Panc1 (cell line): ENCODE data around the gene BTRC. TPM values are rescaled to one million over a fixed set of nuclear protein-coding genes. Genes with fewer than 3 reads are reported as not detected.

Experiments
- ATAC-seq: fragments of 200-7000 bp; cut with Tn5 transposase; 2 replicates; pipeline ENCODE4 v1.9.1; 2020; ENCODE audit warnings: mild to moderate bottlenecking, moderate library complexity
- BruUV-seq: library from RNA; stranded (reverse); fragments of 400-500 nt; replicated peaks from 2 replicates; lab custom pipeline; 2021; lab: Mats Ljungman, UMichigan
- CTCF ChIA-PET: fragments of 300-600 bp; sonication (Branson Sonifier 250); formaldehyde crosslinking; loops from one replicate; lab custom pipeline; 2022; ENCODE audit warnings: antibody characterized with exemption; lab: Charles Lee
- POLR2A ChIA-PET: fragments of 300-600 bp; sonication (Branson Sonifier 250); formaldehyde crosslinking; loops from one replicate; lab custom pipeline; 2022; ENCODE audit warnings: antibody characterized with exemption; lab: Charles Lee
- DNase-seq: peaks from one replicate; pipeline ENCODE4 v3.0.0-alpha.2; 2010; ENCODE audit warnings: low read depth, low spot score
- H3K27ac ChIP-seq: 2 replicates; pipeline ENCODE4 v1.5.1; 2011; ENCODE audit warnings: mild to moderate bottlenecking, low read length, inconsistent platforms
- H3K27me3 ChIP-seq: fragments of 200-500 bp; sonication (Bioruptor generic); 2 replicates; pipeline ENCODE4 v1.6.0; 2014; ENCODE audit warnings: low read length, inconsistent platforms; ENCODE audit not compliant: control insufficient read depth, insufficient read depth
- H3K36me3 ChIP-seq: fragments of 200-500 bp; sonication (Bioruptor generic); 2 replicates; pipeline ENCODE4 v1.5.1; 2014; ENCODE audit warnings: inconsistent platforms, mild to moderate bottlenecking, low read length, moderate library complexity; ENCODE audit not compliant: control insufficient read depth, insufficient read depth
- H3K4me1 ChIP-seq: 2 replicates; pipeline ENCODE4 v1.5.1; 2011; ENCODE audit warnings: inconsistent platforms, mild to moderate bottlenecking, low read length, moderate library complexity; ENCODE audit not compliant: control insufficient read depth, insufficient read depth
- H3K4me3 ChIP-seq, 2 experiments: 2 replicates each; pipeline ENCODE4 v1.5.1; 2011 to 2012; ENCODE audit warnings: low read depth in 2 of 2, low read length in 2 of 2, mild to moderate bottlenecking in 2 of 2, inconsistent platforms in 1 of 2, moderate library complexity in 1 of 2
- H3K9me3 ChIP-seq: fragments of 200-500 bp; sonication (Bioruptor generic); 2 replicates; pipeline ENCODE4 v1.5.1; 2014; ENCODE audit warnings: low read depth, mild to moderate bottlenecking, inconsistent platforms, low read length, moderate library complexity; ENCODE audit not compliant: control insufficient read depth, insufficient read depth
- CTCF ChIP-seq: fragments of 450-650 bp; IDR thresholded peaks from 2 replicates; pipeline ENCODE4 v1.5.1; 2017; ENCODE audit warnings: mild to moderate bottlenecking
- POLR2AphosphoS5 ChIP-seq: IDR thresholded peaks from 2 replicates; pipeline ENCODE4 v1.6.1; 2012; ENCODE audit warnings: mild to moderate bottlenecking, low read depth, low read length, moderate library complexity
- REST ChIP-seq, 2 experiments: IDR thresholded peaks; 2 replicates each; pipeline ENCODE4 v1.6.1; 2011 to 2012; ENCODE audit warnings: low read depth in 2 of 2, control low read depth in 1 of 2, low read length in 1 of 2, mild to moderate bottlenecking in 1 of 2, moderate library complexity in 1 of 2; ENCODE audit not compliant: insufficient read depth in 1 of 2
- SIN3A ChIP-seq: IDR thresholded peaks from 2 replicates; pipeline ENCODE4 v1.6.1; 2012; ENCODE audit warnings: low read depth, mild to moderate bottlenecking, low read length, moderate library complexity, borderline replicate concordance; ENCODE audit not compliant: insufficient read depth
- TCF7L2 ChIP-seq: IDR thresholded peaks from 2 replicates; pipeline ENCODE4 v1.6.1; 2011; ENCODE audit warnings: mild to moderate bottlenecking, low read depth, low read length, inconsistent platforms
- in situ Hi-C: cut with HindIII; loops from 2 replicates; pipeline ENCODE4 v1.10.0; 2016; ENCODE audit warnings: low sequenced_read_pairs, low pct_unique_long_range_greater_than_20kb
- intact Hi-C: fragments of 100-400 bp; cut with micrococcal nuclease; formaldehyde crosslinking; loops from one replicate; pipeline ENCODE4 v1.10.0; 2022; ENCODE audit not compliant: unreplicated experiment
- total RNA-seq: library from RNA; stranded (reverse); gene quantifications from one replicate; pipeline ENCODE4 v1.2.1, GENCODE V29; 2021; ENCODE audit not compliant: unreplicated experiment

The BTRC gene
- total RNA-seq, 1 experiment from 2014 or later: 22.1 TPM

GRCh38 chr10:101411598-101411997 is 57.6 kb downstream of the BTRC start:
- POLR2A ChIA-PET: no interaction called here
- H3K27me3 ChIP-seq: no peaks in the 10 kb centered on the region
- BruUV-seq: no TSS peak
- TF ChIP-seq TCF7L2 (no peak), REST (IDR thresholded peaks at IDR 0.05; ENCODE audit: insufficient read depth in 1 of 2, low read depth in 2 of 2, low read length in 1 of 2) (no peak), CTCF (no peak), SIN3A (no peak), POLR2AphosphoS5 (no peak)
- in situ Hi-C loops: no loop called here
- H3K36me3 ChIP-seq: no peaks in the 10 kb centered on the region
- H3K27ac ChIP-seq: no peak overlapping the region
- CTCF ChIA-PET: no interaction called here
- H3K4me3 ChIP-seq: no peak overlapping the region
- ATAC-seq (no peak), DNase-seq (no peak)
- H3K4me1 ChIP-seq: no peaks in the 10 kb centered on the region
- no peaks in the 10 kb centered on the region for H3K9me3 ChIP-seq
- intact Hi-C loops: no loop called here

- no peak overlapping the region for H3K4me3 ChIP-seq
- no peak overlapping the region for H3K27ac ChIP-seq
- ATAC-seq (no peak), DNase-seq (no peak)
- H3K9me3 ChIP-seq: no peaks in the 10 kb centered on the region
- H3K36me3 ChIP-seq: no peaks in the 10 kb centered on the region
- ChIA-PET POLR2A (interaction anchor here (0.5 kb wide), 1 partner anchor 15 kb away, joined by 4 read pairs; no protein-coding TSS in a partner anchor), CTCF (no interaction called here)
- intact Hi-C loops: no loop called here
- TF ChIP-seq TCF7L2: no peak
- no peak for TF ChIP-seq POLR2AphosphoS5
- TF ChIP-seq REST (IDR thresholded peaks at IDR 0.05; ENCODE audit: insufficient read depth in 1 of 2, low read depth in 2 of 2, low read length in 1 of 2): no peak
- TF ChIP-seq SIN3A: no peak
- TF ChIP-seq CTCF: no peak
- in situ Hi-C loops: no loop called here
- no peaks in the 10 kb centered on the region for H3K4me1 ChIP-seq
- H3K27me3 ChIP-seq: no peaks in the 10 kb centered on the region
- BruUV-seq: no TSS peak
Observed at GRCh38 chr10:101414034-101414433, 60.1 kb downstream of the BTRC start.
